Erythroblast (primary cell): ENCODE results near the gene IQGAP3.

ENCODE experiments used
- DNase-seq, 2 experiments: peaks; one replicate each; lab custom pipeline; 2025; lab: John Stamatoyannopoulos, UW
- GATA1 ChIP-seq: IDR thresholded peaks from 2 replicates; pipeline ENCODE4 v1.6.1; 2011; ENCODE audit warnings: low read depth, mild to moderate bottlenecking, control low read depth, low read length, moderate library complexity
- POLR2A ChIP-seq: IDR thresholded peaks from 2 replicates; pipeline ENCODE4 v1.6.1; 2011; ENCODE audit warnings: mild to moderate bottlenecking, low read length

The IQGAP3 gene

DNA sequence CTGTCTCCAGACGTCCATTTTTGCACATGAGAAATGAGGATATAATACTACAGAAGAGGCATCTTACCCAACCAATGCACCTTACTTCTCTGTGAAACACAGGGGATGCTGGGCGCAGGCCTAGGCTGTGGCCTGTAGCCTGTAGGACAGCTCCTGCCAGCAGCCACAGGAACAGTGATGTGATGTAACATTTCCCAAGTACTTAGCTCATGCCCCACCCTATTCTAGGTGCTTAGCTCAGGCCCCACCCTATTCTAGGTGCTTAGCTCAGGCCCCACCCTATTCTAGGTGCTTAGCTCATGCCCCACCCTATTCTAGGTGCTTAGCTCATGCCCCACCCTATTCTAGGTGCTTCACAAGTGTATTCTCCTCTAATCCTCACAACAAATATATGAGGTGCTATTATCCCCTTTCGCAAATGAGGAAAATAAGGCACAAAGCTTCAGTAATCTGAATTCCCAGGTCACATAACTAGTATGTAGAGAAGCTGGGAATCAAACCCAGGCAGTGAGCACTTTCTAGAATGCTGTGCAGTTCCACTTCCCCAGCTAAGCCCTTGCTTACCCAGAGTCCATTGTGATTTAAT, 14.6 kb upstream of the IQGAP3 start:
- TF ChIP-seq GATA1 (no peak), POLR2A (no peak)
- no peak for DNase-seq

GRCh38 chr1:156586323-156586722, 14.0 kb upstream of the IQGAP3 start:
- no peak for DNase-seq
- TF ChIP-seq POLR2A (no peak), GATA1 (no peak)

GRCh38 chr1:156584813-156585212, 12.4 kb upstream of the IQGAP3 start:
- no peak for DNase-seq
- TF ChIP-seq POLR2A (no peak), GATA1 (no peak)

- TF ChIP-seq GATA1 = no peak
- DNase-seq = peak; percentile 82 to 89
These were observed 11.7 kb upstream of the IQGAP3 start for GRCh38 chr1:156583821-156584622.

GRCh38 chr1:156582388-156583017, 10.1 kb upstream of the IQGAP3 start:
- no peak for TF ChIP-seq GATA1
- TF ChIP-seq POLR2A = no peak
- no peak for DNase-seq

DNA sequence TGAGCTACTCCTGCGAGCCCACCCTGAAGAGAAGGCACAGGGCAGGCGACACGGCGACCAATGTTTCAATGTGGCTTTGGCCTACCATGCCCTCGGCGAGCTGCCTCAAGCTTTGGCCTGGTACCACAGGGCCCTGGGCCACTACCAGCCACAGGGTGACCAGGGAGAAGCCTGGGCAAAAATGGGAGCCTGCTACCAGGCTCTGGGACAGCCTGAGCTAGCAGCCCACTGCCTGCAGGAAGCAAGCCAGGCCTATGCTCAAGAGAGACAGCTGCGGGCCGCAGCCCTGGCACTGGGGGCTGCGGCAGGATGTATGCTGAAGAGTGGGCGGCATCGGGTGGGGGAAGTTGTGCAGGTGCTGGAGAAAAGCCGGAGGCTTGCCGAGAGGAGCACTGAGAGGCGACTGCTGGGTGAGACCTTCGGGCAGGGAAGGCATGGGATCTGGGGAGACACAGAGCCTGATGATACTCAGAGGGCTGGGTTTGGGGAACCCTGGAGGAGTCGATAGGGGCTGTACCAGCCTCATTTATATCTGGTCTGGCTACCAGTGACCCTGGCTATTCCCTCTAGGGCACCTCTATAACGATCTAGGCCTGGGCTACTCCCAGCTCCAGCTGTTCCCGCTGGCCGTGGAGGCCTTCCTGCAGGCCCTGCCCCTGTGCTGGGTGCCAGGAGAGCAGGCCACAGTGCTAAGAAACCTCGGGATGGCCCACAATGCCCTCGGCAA, 9.5 kb upstream of the IQGAP3 start:
- no peak for DNase-seq
- TF ChIP-seq GATA1 = no peak
- TF ChIP-seq POLR2A = no peak

- TF ChIP-seq GATA1 (no peak), POLR2A (no peak)
- DNase-seq = no peak
These were observed 7.1 kb upstream of the IQGAP3 start, which contains the start of gene TTC24 for GRCh38 chr1:156579472-156579871. TTC24 (plus strand) TSS chr1:156579723; CDS start chr1:156581365, 1,642 bp downstream.

DNA sequence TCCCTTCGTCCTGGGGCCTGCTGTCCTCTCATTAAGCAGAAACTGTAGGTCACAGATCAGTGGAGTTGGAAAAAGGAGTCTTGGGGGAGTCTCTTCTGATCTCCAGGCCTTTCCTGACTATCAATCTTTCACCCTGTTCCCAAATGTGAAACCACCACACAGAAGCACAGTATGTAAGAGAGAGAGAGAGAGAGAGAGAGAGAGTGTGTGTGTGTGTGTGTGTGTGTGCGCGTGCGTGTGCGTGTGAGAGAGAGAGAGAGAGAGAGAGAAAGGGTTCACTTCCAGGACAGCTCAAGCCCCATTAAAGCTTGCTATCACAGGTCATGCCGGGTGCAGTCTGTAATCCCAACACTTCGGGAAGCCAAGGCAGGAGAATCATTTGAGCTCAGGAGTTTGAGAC, 5.7 kb upstream of the IQGAP3 start:
- TF ChIP-seq POLR2A (no peak), GATA1 (no peak)
- DNase-seq = no peak

- no peak for TF ChIP-seq POLR2A
- TF ChIP-seq GATA1 = no peak
- DNase-seq = no peak
These were observed 5.2 kb upstream of the IQGAP3 start for GRCh38 chr1:156577550-156577949.

DNA sequence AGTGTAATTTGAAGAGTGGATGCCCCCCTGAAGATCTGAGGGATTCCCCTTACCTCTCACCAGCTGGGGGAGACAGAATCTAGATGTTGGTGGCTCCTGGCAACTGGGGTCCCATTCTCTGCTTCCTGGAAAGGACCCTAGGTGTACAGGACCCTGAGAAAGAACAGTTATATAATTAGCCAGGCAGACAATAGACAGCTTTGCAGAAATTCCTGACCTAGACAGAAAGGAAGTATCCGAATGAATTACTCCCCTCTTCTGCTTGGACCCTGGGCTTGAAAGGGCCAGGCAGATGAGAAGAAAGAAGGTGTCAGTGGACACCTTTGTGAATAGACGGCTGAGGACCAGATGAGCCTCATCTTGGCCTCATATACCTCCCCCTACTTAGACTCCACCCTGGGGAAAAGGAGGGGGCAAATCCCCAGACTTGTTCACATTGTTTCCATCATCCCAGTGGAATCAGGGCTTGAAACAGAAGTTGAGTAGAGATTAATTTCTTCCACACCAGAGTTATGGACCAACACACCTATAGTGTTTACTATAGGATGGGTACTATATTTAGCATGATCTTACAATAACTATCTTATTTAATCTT, 1.8 kb upstream of the IQGAP3 start:
- DNase-seq = no peak

GRCh38 chr1:156572663-156573018, 276 bp upstream of the IQGAP3 start:
- TF ChIP-seq POLR2A (no peak), GATA1 (no peak)
- no peak for DNase-seq

More for the DNA sequence above, 1.8 kb upstream of the IQGAP3 start:
- TF ChIP-seq GATA1 (no peak), POLR2A (no peak)

DNA sequence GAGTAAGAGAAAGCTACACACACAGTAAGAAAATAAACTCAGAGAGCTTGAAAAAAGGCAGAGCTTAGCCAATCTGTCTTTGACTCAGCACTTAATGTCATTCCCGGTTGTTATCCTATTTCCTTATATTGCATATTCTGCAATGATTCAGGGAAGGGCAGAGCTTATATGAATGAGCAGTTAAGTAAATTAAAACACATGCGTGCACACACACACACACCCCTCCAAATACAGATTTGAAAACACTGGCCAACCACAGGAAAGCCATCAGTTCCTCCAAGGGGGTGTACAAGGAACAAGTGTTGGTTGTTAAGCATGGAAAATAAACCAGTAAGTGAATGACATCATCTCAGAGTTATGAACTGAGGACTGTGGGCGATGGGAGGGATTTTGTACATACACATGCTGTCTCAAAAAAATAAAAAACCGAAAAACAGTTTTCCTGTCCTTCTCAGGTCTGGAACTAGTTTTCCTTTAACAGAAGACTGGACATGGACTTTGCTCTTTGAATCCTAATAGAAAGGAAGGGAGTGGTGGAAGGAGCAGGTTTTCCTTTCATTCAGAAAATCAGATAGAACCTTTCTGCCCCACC, 1.0 kb downstream of the IQGAP3 start:
- no peak for TF ChIP-seq GATA1
- TF ChIP-seq POLR2A = no peak
- DNase-seq = peak in 1 of 2 experiments; percentile 38

GRCh38 chr1:156566436-156566835, 5.9 kb downstream of the IQGAP3 start:
- no peak for TF ChIP-seq POLR2A
- no peak for TF ChIP-seq GATA1
- no peak for DNase-seq

GRCh38 chr1:156565519-156565918, 6.8 kb downstream of the IQGAP3 start:
- TF ChIP-seq GATA1 = no peak
- no peak for DNase-seq
